ENCODE results near the gene TEX52.
A peak's percentile ranks its signal among the peaks of the same experiment; 100 is the strongest.
"Not testable (repeated sequence)": the region's sequence is repeated elsewhere in the genome, so short reads cannot be mapped to it uniquely, and the experiment has no call there.

Gene TEX52

GRCh38 chr12:2863402-2863801 lies 6.6 kb upstream of the TEX52 start:
- DNase-seq = not testable (repeated sequence)

GRCh38 chr12:2862876-2863275 lies 6.0 kb upstream of the TEX52 start:
- no peak for DNase-seq

GRCh38 chr12:2860170-2860569 lies 3.3 kb upstream of the TEX52 start:
- DNase-seq = no peak

- no peak for DNase-seq
Observed at GRCh38 chr12:2858944-2859421, 2.1 kb upstream of the TEX52 start.

GRCh38 chr12:2858334-2858733 lies 1.5 kb upstream of the TEX52 start:
- DNase-seq = no peak

GRCh38 chr12:2857576-2857975 lies 737 bp upstream of the TEX52 start:
- DNase-seq = no peak

GRCh38 chr12:2856051-2856450 lies 788 bp downstream of the TEX52 start:
- DNase-seq = no peak

- no peak for DNase-seq
Observed at GRCh38 chr12:2855546-2855945, 1.3 kb downstream of the TEX52 start.

- DNase-seq = no peak
Observed at GRCh38 chr12:2854669-2855453, 2.0 kb downstream of the TEX52 start.

- peak; percentile 88 for DNase-seq
Observed at GRCh38 chr12:2853626-2854025, 3.2 kb downstream of the TEX52 start.

GRCh38 chr12:2851931-2852330 lies 4.9 kb downstream of the TEX52 start:
- no peak for DNase-seq

- peak; percentile 62 for DNase-seq
Observed at GRCh38 chr12:2845280-2845679, 11.6 kb downstream of the TEX52 start.

GRCh38 chr12:2844786-2845185 lies 12.1 kb downstream of the TEX52 start:
- no peak for DNase-seq

- no peak for DNase-seq
Observed at GRCh38 chr12:2842948-2843347, 13.9 kb downstream of the TEX52 start.

GRCh38 chr12:2841056-2841650 lies 15.7 kb downstream of the TEX52 start:
- DNase-seq = no peak

GRCh38 chr12:2836574-2836973 lies 20.3 kb downstream of the TEX52 start:
- DNase-seq = no peak

GRCh38 chr12:2835691-2836403 lies 21.0 kb downstream of the TEX52 start:
- no peak for DNase-seq

GRCh38 chr12:2834581-2835491 lies 22.0 kb downstream of the TEX52 start, which contains the start of gene NRIP2:
Gene NRIP2, minus strand, starts transcription at chr12:2835035. Its CDS starts 52 bp downstream, at chr12:2834983.
- DNase-seq = peak; percentile 86

- DNase-seq = no peak
Observed at GRCh38 chr12:2833810-2834209, 23.0 kb downstream of the TEX52 start.

- no peak for DNase-seq
Observed at GRCh38 chr12:2833327-2833726, 23.5 kb downstream of the TEX52 start.

GRCh38 chr12:2832550-2833127 lies 24.2 kb downstream of the TEX52 start:
- DNase-seq = no peak

- no peak for DNase-seq
Observed at GRCh38 chr12:2829275-2829674, 27.6 kb downstream of the TEX52 start.
